IPS-NIHi7 (cell line): ENCODE data around the gene MRPL32.
A peak's percentile ranks its signal among the peaks of the same experiment; 100 is the strongest.

Experiments
- DNase-seq: peaks from one replicate; pipeline ENCODE4 v3.0.0; 2012; ENCODE audit warnings: mixed read lengths; ENCODE audit errors: extremely low spot score

The MRPL32 gene

GRCh38 chr7:42926204-42926603 is 6.0 kb upstream of the MRPL32 start:
- DNase-seq = no peak

GRCh38 chr7:42928754-42929153 is 3.4 kb upstream of the MRPL32 start:
- no peak for DNase-seq

GRCh38 chr7:42929449-42929848 is 2.7 kb upstream of the MRPL32 start:
- no peak for DNase-seq

- DNase-seq = no peak
Observed at GRCh38 chr7:42930889-42931288, 1.3 kb upstream of the MRPL32 start.

GRCh38 chr7:42931447-42931833 is 736 bp upstream of the MRPL32 start:
- no peak for DNase-seq

GRCh38 chr7:42932811-42933591 is 825 bp downstream of the MRPL32 start:
- DNase-seq = peak; percentile 25

- no peak for DNase-seq
Observed at GRCh38 chr7:42934291-42934690, 2.1 kb downstream of the MRPL32 start.

- no peak for DNase-seq
Observed at GRCh38 chr7:42935861-42936260, 3.7 kb downstream of the MRPL32 start.

- DNase-seq = no peak
Observed at GRCh38 chr7:42939457-42940240, 7.5 kb downstream of the MRPL32 start.

- DNase-seq = peak; percentile 79
Observed at GRCh38 chr7:42940985-42941847, 9.0 kb downstream of the MRPL32 start.

GRCh38 chr7:42945821-42946626 is 13.8 kb downstream of the MRPL32 start:
- DNase-seq = no peak

GRCh38 chr7:42946627-42946950 is 14.4 kb downstream of the MRPL32 start:
- no peak for DNase-seq

- no peak for DNase-seq
Observed at GRCh38 chr7:42947521-42947920, 15.3 kb downstream of the MRPL32 start.

GRCh38 chr7:42950417-42950816 is 18.2 kb downstream of the MRPL32 start:
- DNase-seq = no peak

GRCh38 chr7:42952328-42952727 is 20.2 kb downstream of the MRPL32 start:
- DNase-seq = no peak

- no peak for DNase-seq
Observed at GRCh38 chr7:42953994-42954393, 21.8 kb downstream of the MRPL32 start.

- no peak for DNase-seq
Observed at GRCh38 chr7:42956062-42956461, 23.9 kb downstream of the MRPL32 start.

GRCh38 chr7:42959549-42959948 is 27.4 kb downstream of the MRPL32 start:
- no peak for DNase-seq

- DNase-seq = no peak
Observed at GRCh38 chr7:42960762-42961161, 28.6 kb downstream of the MRPL32 start.

GRCh38 chr7:42961170-42961569 is 29.0 kb downstream of the MRPL32 start:
- DNase-seq = no peak

GRCh38 chr7:42964293-42964692 is 32.1 kb downstream of the MRPL32 start:
- DNase-seq = no peak
